ENCODE results near the gene ZNF90. TPM values are rescaled to one million over a fixed set of nuclear protein-coding genes. Genes with fewer than 3 reads are reported as not detected.

The ZNF90 gene
- total and polyA plus RNA-seq, 2 of the 4 experiments (the other 2 are of a cell fraction): 0.36 to 0.38 TPM

DNA sequence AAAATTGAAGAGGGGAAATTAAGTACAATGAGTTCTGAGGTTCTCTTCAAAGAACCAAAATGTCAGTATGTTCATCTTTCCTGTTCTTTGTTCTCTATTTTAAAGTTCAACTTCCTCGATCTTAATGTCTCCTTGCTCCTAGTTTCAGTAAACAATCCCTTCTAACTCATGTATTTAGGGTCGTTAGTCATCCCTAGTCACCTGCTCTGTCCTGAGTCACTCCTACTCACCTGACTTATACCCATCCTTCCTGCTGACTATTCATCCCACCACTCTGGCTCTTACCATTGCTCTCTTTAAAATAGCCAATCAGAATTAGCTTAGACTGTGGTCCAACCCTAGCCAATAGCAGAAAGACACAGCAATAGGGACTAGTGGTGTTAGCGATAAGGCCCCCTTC, 24.3 kb downstream of the ZNF90 start:
- no peak overlapping the region for H2BK120ac ChIP-seq (ENCODE audit: low read depth, low read length)
- no peaks in the 10 kb centered on the region for H4K20me1 ChIP-seq (ENCODE audit: insufficient read depth, low read length)
- ATAC-seq (ENCODE audit: low read depth) (no peak), DNase-seq (no peak)
- dilution Hi-C loops (cut with HindIII; ENCODE audit: low sequenced_read_pairs, unreplicated experiment): no loop called here
- no peak overlapping the region for H2AFZ ChIP-seq (replicated peaks; ENCODE audit: low read length, poor library complexity)
- peaks cover 4% of the 10 kb centered on the region; the same call in 1 of the 2 replicates for H3K36me3 ChIP-seq (ENCODE audit: control insufficient read depth, insufficient read depth, low read length)
- no peak overlapping the region for H2BK20ac ChIP-seq (ENCODE audit: low read depth, low read length)
- intact Hi-C loops (cut with micrococcal nuclease): no loop called here
- no peak overlapping the region for H3K18ac ChIP-seq (ENCODE audit: low read depth, low read length)
- H4K5ac ChIP-seq (ENCODE audit: low read depth, low read length): no peak overlapping the region
- H4K8ac ChIP-seq (ENCODE audit: low read depth in 2 of 2, low read length in 2 of 2): no peak overlapping the region
- no peak overlapping the region for H2AK9ac ChIP-seq (replicated peaks; ENCODE audit: low read depth, low read length, poor library complexity)
- TF ChIP-seq BHLHE40 (IDR thresholded peaks at IDR 0.05; ENCODE audit: low read depth, low read length): no peak
- no peaks in the 10 kb centered on the region for H3K27me3 ChIP-seq (ENCODE audit: control insufficient read depth, insufficient read depth, low read length)
- H3K4me1 ChIP-seq (ENCODE audit: control insufficient read depth, insufficient read depth, low read length): no peaks in the 10 kb centered on the region
- H3K79me1 ChIP-seq (ENCODE audit: low read depth in 1 of 2, low read length in 2 of 2): no peaks in the 10 kb centered on the region
- H3K9me1 ChIP-seq (ENCODE audit: insufficient read depth, low read length): no peaks in the 10 kb centered on the region
- H3K9me3 ChIP-seq (ENCODE audit: control insufficient read depth, insufficient read depth, low read length): peaks cover 20% of the 10 kb centered on the region
- H3K23ac ChIP-seq (ENCODE audit: low read depth, low read length): no peak overlapping the region
- H3K4ac ChIP-seq (ENCODE audit: low read depth, low read length): no peak overlapping the region
- H2BK5ac ChIP-seq (ENCODE audit: low read depth, low read length, poor library complexity, severe bottlenecking): no peak overlapping the region
- H3K56ac ChIP-seq (ENCODE audit: extremely low read depth, insufficient read depth, low read length): no peak overlapping the region
- in situ Hi-C loops (cut with MboI; ENCODE audit: low sequenced_read_pairs): no loop called here
- no peak overlapping the region for H4K91ac ChIP-seq (ENCODE audit: insufficient read depth, low read depth, low read length)
- POLR2A ChIA-PET (ENCODE audit: unreplicated experiment): no interaction called here
- no peak overlapping the region for H2BK15ac ChIP-seq (ENCODE audit: low read depth, low read length)
- no peak overlapping the region for H2AK5ac ChIP-seq (ENCODE audit: low read depth, low read length)
- H3K4me2 ChIP-seq (ENCODE audit: low read depth, low read length): no peak overlapping the region
- H3K9ac ChIP-seq (ENCODE audit: low read depth, low read length): no peak overlapping the region
- no peak overlapping the region for H3K14ac ChIP-seq (replicated peaks; ENCODE audit: low read depth, low read length)
- CTCF ChIA-PET: no interaction called here
- WGBS, 2 experiments (ENCODE audit: extremely low coverage in 2 of 2, insufficient read length in 1 of 2): 75% methylated on average over 2 of the region's 3 CpGs; no CpG with 5 or more reads in 1 of the 2 experiments
- no TSS peak for BruUV-seq (replicated peaks)
- H3K4me3 ChIP-seq (ENCODE audit: insufficient read depth, low read depth, low read length): no peak overlapping the region
- no peak overlapping the region for H3K27ac ChIP-seq (ENCODE audit: insufficient read depth, low read length)
